HG03432 (cell line): ENCODE results near the gene DGKB.

Experiments used
- ATAC-seq: cut with Tn5 transposase; IDR thresholded peaks from one replicate; pipeline ENCODE4 v1.9.1; 2021; ENCODE audit warnings: mild to moderate bottlenecking, moderate library complexity; ENCODE audit not compliant: unreplicated experiment

The DGKB gene

DNA sequence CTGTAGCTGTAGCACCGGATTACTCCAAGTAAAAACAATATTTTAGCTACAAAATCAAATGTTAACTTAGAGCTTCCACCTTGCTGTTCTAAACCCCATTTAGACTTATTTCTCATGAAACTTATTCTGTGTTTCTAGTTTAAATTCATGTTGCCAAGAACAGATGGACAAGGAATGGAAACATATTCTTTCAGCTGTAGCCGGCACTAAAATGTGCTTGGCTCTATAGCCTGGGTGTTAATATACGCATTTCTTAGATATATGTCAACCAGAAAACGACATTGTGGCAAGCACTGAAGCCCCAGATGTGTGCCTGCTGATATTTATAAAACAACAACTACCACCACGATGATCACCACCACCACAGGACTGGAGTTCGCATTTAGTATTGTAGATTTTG is 722.8 kb downstream of the DGKB start:
- no peak for ATAC-seq

DNA sequence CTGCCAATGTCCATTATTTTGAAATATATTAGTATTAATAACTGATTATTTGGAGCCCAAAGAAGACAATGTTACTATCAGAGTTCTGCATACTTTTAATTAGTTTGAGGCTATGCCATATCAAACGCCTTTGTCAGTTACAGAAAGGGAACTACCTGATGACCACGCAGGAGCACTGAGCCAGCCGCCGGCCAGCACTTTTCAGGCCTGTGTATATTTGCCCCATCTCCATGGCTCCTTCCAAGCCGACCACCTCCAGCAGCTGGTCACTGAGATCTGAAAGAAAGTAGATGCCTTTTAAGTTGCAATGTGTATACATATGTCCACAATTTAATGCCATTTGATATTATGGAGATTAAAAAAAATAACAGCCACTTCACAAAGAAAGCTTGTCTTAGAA is 724.7 kb downstream of the DGKB start:
- no peak for ATAC-seq

DNA sequence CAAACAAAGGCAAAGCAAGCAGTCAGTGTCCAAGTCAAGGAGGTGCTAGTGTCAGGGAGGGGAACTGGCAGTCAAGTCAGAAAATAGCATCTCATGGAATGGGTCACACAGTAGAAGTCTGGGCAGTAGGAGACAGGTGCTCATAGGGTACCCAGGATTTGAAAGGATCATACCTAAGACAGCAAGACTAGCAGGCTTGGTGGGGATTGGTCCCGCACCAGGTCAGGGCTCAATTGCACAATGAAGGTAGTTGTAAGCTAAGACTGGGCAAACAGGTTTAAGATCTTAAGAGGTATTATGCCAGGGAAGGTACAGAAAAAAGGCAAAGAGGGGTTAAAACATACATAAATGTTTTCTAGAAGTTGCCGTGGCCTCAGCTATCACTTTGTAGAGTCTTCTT is 731.7 kb downstream of the DGKB start:
- no peak for ATAC-seq

DNA sequence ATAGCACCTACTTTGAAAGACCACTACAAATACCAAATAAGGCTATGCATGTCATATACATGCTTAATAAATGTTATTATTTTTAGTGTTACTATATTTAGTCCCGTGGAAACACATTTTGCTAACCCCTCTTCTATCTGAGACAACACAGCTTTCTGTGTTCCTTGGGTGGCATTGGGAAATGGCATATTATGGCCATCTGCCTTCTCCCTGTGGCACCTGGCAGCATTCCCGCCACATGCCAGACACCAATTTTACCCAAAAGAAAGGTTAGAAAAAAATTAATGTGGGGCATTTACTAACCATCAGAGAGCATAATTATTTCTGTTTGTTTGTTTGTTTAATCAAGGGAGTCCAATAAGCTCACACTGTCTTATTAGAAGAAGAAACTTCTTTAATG is 744.4 kb downstream of the DGKB start:
- ATAC-seq: no peak

DNA sequence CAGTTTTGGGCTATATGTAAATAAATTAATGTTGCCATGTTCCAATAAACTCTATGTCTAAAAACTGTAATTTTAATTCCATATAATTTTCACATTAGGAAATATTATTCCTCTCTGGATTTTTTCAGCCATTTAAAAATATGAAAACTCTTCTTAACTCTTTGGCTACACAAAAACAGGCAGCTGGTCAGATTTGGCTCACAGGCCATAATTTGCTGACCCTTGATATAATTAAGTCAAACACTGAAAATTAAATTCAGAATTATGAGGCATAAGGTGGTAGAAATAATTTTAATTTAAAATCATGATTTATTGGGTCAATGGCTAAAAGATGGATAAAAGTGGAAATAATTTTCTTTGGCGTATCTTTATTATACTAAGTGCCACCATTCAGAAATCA is 746.1 kb downstream of the DGKB start:
- ATAC-seq: no peak

DNA sequence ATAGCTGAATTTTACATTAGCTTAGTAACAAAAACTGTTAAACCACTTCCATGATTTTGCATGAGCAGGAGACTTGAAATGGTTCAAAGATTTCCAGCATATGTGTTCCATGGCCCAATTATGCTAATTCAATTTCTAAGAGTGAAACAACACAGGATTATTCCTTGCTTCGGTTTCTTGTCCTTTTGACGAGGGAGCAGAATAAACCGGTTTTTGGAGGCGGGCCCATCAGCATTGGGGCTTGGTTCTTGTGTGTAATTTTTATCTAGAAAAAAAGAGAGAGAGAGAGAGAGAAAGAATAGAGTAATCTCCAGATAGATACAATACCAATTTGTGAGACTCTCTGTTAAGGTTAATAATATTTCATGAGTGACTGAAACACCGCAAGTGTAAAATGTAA is 753.6 kb downstream of the DGKB start:
- ATAC-seq: no peak

DNA sequence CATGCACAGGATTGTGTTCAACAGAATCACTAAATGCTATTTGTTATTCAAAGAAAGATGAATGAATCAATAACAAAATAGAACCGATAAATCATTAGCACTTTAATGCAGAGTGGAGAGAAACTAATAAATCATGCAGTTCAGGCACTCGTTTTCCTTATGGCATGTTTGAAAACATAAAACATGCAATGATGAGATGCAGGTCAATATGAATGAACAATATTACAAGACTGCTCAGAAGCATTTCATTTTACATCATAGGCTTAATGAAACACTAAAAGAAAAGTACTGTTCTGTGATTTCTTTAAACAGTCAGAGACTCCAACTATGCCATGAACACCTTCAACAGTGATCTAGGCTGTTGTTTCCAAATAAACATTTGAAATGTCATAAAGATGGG is 755.0 kb downstream of the DGKB start:
- no peak for ATAC-seq

DNA sequence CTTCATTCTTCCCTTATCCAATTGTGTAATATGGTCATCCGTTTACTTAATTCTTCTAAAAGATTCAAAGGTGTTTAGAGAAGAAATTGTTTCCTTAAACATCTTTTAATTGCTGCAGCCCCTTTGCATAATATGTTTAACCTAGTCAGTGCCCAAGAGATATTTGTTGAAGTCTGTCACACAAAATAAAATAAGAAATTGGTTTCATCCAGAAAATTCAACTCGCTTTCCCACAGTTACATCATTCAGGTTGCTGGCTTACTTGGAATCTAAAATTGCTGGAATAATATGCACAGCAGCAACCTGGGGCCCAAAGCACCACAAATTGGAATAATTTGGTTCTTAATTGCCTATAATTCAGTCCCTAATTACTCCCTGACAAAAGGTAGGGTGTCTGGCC is 758.0 kb downstream of the DGKB start:
- no peak for ATAC-seq

DNA sequence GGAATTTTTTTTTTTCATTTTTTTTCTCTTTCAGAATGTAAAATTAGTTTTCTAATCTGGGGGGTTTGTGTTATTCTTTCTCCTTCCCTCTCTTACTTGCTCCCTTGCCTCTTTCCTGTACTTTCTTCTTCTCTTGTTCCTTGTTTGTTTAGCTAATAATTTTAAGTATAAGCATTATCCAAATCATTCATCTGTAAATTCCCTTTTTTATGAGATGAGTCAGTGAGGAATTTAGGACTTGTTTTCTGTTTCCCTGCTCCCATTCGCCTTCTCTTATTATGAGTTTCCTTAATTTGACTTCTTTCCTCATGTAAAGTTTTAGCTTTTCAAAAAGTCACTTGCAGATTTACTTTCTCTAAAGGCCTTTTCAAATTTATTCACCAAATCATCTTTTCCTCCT is 758.4 kb downstream of the DGKB start:
- no peak for ATAC-seq

DNA sequence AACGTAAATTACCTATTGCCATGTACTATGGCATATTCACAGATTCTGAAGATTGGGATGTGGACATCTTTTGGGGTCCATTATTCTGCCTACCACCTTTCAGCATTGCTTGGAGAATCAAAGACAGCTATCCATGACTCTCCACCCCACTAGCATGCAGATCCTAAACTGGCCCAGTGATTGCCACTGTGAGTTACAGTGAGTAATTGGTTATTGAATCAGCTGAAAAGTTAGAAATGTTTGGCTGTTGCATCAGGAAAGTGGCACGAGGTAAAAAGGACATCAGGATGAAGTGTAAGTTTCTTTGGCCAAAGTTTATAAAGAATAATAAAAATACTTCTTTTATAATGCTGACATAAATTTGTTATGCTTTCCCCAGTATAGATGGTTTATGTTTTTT is 764.9 kb downstream of the DGKB start:
- no peak for ATAC-seq

DNA sequence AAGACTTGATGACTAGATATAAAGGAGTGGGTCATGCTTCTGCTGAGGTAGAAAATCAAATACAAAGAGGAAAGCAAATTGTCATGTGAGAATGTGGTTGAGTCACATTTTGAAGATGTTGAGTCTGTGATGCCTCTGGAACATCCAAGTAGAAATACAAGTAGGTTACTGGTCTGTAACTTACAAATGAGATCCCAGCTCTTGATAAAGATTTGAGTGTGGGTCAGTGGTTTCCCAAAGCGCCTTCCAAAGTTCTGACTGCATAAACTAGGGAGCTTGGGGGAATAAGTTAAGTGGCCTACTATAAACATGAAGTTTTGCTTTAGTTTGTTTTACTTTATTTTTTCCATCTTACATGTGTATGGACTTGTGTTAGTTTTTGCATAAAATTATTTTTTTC is 768.8 kb downstream of the DGKB start:
- ATAC-seq: no peak

DNA sequence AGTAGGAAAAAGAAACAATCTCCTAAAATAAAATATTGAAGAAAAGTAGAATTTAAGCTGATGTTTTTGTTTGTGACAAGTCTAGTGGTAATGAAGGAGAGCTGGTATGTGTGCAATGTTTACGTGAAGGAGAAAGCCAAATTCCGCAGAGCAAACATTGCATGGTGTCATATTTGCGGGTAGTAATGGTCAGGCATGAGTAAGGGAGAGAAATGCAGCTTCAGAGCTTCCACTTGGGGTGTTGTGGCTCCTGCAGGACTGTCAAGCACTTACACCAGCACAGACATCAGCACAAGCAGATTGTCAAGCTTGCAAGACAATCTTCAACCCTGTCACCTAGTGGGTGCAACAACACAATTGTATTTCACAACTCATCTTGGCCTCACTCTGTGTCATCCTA is 776.6 kb downstream of the DGKB start:
- ATAC-seq: no peak

DNA sequence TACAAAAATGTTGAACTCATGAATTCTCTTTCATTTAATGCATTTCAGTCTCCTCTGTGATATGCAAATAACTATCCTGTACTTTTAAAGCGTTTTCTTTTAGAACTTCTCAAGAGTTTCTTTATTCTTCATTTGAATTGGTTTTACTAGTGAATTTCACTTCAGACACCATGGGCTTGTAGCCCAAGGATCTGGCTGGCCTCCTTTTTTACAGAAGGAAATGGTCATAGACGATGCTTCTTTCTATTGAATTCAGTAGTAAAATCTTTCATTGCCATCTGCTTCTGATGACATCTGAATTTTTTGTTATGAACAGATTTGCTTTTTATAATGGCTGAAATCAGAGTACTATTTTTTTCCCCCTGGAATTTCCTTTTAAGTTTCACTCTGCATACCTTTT is 777.8 kb downstream of the DGKB start:
- ATAC-seq: no peak

DNA sequence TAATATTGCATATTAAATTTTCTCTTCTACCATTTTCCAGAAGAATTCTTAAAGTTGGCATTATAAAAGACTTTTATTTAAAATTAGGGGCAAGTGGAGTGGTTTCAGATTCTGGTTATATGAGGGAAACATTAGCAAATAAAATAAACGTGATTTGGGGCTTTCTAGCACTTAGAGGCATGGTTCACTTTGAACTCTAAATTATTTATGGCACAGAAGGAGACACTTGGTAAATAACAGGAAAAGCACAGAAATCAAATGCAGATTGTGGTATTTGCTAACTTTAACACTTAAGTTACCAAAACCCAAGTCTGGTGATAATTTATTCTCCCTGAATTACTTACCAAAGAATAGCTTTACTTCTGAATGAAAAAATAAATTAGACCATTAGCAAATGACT is 778.6 kb downstream of the DGKB start:
- ATAC-seq: no peak

DNA sequence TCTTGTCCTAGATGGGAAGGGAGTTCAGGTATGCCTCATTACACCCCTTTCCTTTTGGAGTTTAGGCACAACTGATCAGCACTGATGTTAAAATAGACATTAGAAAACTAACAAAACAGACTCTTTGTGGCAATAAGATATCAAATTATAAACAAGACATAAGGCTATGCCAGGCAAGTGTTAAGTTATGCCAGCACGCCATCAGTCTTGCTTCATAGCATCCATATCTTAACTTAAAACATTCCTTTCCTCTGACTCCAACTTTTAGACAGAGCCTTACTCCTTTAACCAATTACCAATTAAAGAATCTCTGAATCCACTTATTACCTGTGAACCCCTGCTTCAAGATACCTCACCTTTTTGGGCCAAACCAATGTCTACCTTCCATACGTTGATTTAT is 786.9 kb downstream of the DGKB start:
- no peak for ATAC-seq

DNA sequence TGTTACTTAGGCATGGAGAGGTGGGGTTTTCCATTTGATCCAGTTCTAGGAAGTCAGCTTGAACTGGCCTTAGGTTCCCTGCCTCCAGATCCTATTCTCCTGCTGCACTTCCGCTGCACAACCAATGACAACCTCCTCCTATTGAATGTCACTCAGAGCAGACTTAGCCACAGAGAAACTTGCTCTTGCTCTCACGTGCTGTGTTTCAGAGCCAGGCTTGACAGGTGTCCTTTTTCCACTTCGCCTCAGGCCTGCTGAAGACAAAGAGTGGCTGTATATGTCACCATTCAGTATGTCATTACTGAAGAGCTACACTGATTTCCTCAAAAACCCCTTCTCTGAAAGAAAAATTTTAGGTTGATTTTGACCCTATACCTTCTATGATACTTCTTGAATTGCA is 797.7 kb downstream of the DGKB start:
- ATAC-seq: no peak

DNA sequence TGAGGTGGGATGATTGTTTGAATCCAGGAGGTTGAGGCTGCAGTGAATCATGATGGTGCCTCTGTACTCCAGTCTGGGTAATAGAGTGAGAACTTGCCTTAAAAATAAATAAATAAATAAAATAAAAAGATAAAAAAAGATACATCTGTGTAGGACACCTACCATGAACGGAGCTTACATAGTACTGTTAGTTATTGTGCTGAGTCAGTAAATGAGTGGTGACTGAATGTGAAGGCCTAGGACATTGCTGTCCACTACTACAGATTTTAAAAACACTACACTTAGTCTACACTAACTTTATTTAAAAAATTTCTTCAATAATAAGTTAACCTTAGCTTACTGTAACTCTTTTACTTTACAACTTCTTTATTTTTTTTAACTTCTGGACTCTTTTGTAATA is 806.4 kb downstream of the DGKB start:
- no peak for ATAC-seq

DNA sequence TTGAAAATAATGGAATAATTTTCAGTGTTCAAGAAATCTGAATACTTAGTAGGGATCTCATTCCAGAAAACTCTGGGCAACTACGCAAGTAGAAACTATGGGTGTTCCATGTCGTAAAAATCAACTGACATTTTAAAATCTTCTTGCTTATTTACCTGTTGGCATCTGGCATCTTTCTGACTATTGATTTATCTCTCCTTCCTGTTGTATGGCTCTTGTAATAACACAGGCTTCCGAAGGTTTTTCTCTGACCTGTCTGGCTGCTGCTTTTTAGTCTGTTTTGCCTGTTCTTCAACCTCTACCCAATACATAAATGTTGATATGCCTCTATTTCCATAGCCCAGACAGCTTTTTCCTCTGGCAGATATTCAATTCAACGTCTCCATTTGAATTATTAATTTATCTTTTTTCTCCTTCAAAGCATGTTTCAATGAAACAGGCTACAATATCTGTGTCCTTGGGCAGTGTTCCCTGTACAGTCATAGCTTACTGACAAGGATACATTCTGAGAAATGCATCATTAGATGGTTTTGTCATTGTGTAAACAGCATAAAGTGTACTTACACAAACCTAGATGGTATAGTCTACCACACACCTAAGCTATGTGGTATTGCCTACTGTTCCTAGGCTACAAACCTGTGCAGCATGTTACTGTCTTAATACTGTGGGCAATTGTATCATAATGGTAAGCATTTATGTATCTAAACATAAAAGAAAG is 807.2 kb downstream of the DGKB start:
- no peak for ATAC-seq
